GM11168 (cell line): Measurements from ENCODE around the gene AFP.
"Not testable (repeated sequence)": the region's sequence is repeated elsewhere in the genome, so short reads cannot be mapped to it uniquely, and the experiment has no call there.

ENCODE experiments used
- in situ Hi-C: fragments of 300-500 bp; cut with MboI; formaldehyde crosslinking; loops from one replicate; pipeline ENCODE4 v1.12.0; 2022; ENCODE audit warnings: low sequenced_read_pairs; ENCODE audit not compliant: unreplicated experiment

AFP gene

DNA sequence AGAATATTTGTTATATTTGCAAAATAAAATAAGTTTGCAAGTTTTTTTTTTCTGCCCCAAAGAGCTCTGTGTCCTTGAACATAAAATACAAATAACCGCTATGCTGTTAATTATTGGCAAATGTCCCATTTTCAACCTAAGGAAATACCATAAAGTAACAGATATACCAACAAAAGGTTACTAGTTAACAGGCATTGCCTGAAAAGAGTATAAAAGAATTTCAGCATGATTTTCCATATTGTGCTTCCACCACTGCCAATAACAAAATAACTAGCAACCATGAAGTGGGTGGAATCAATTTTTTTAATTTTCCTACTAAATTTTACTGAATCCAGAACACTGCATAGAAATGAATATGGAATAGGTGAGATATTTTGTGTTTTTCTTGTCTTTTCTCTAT, at the start of gene AFP:
Gene AFP, plus strand, starts transcription at position 238 of the 400 bp plus-strand sequence. Its CDS starts 42 bp downstream, at position 280.
- in situ Hi-C loops = no loop called here

GRCh38 chr4:73387552-73387951, 48.5 kb upstream of the AFP start:
- in situ Hi-C loops = no loop called here

DNA sequence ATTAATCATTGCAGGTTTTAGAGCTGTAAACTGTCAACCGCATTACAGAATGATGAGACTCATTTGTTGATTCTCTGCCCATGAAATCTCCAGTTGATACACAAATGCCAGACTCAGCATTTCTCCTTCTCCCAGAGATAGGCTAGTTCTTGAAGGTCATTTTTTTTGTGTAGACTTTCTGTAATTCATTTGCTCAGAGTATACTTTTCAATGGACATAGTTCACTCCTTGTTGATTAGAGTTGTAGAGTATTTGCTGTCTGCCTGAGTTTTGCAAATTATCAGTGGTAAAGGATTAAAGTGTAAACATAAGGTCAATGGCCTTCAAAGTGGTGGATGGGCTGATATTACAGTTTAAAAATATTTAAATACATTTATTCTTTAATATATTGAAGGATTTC, 47.1 kb upstream of the AFP start:
- in situ Hi-C loops = no loop called here

GRCh38 chr4:73389663-73390062, 46.4 kb upstream of the AFP start:
- in situ Hi-C loops = not testable (repeated sequence)

- in situ Hi-C loops = no loop called here
Observed at GRCh38 chr4:73391774-73392173, 44.2 kb upstream of the AFP start.

GRCh38 chr4:73392936-73393335, 43.1 kb upstream of the AFP start:
- in situ Hi-C loops = no loop called here

- in situ Hi-C loops = no loop called here
Observed at GRCh38 chr4:73396304-73396703, 39.7 kb upstream of the AFP start.

- in situ Hi-C loops = no loop called here
Observed at GRCh38 chr4:73396993-73397972, 38.7 kb upstream of the AFP start.

DNA sequence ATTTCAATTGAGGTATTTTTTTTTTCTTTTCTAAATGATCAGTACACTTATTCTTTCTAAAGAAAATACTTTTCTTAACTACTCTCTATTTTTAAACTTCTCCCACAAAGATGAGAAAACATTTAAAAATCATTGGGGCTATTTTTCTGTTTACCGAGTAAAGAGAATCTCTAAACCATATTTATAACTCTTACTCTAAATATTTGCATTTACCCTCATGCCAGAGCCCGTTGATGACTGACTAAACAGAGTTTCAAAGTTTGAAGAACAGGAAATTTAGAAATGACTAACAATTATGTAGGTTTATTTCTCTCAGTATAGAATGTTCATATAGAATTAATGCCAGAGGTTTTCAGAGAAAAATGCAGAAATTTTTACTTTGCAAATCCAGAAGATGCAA, 34.6 kb upstream of the AFP start:
- in situ Hi-C loops = no loop called here

DNA sequence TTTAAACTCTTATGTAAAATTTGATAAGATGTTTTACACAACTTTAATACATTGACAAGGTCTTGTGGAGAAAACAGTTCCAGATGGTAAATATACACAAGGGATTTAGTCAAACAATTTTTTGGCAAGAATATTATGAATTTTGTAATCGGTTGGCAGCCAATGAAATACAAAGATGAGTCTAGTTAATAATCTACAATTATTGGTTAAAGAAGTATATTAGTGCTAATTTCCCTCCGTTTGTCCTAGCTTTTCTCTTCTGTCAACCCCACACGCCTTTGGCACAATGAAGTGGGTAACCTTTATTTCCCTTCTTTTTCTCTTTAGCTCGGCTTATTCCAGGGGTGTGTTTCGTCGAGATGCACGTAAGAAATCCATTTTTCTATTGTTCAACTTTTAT, 32.0 kb upstream of the AFP start, which contains the start of gene ALB:
Gene ALB, plus strand, starts transcription at position 246 of the 400 bp plus-strand sequence. Its CDS starts 41 bp downstream, at position 287.
- in situ Hi-C loops = no loop called here

DNA sequence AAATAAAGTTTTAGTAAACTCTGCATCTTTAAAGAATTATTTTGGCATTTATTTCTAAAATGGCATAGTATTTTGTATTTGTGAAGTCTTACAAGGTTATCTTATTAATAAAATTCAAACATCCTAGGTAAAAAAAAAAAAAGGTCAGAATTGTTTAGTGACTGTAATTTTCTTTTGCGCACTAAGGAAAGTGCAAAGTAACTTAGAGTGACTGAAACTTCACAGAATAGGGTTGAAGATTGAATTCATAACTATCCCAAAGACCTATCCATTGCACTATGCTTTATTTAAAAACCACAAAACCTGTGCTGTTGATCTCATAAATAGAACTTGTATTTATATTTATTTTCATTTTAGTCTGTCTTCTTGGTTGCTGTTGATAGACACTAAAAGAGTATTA, 31.6 kb upstream of the AFP start:
- in situ Hi-C loops = no loop called here

DNA sequence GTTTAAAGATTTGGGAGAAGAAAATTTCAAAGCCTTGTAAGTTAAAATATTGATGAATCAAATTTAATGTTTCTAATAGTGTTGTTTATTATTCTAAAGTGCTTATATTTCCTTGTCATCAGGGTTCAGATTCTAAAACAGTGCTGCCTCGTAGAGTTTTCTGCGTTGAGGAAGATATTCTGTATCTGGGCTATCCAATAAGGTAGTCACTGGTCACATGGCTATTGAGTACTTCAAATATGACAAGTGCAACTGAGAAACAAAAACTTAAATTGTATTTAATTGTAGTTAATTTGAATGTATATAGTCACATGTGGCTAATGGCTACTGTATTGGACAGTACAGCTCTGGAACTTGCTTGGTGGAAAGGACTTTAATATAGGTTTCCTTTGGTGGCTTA, 30.9 kb upstream of the AFP start:
- in situ Hi-C loops = no loop called here

GRCh38 chr4:73406548-73406875, 29.5 kb upstream of the AFP start:
- in situ Hi-C loops = no loop called here

DNA sequence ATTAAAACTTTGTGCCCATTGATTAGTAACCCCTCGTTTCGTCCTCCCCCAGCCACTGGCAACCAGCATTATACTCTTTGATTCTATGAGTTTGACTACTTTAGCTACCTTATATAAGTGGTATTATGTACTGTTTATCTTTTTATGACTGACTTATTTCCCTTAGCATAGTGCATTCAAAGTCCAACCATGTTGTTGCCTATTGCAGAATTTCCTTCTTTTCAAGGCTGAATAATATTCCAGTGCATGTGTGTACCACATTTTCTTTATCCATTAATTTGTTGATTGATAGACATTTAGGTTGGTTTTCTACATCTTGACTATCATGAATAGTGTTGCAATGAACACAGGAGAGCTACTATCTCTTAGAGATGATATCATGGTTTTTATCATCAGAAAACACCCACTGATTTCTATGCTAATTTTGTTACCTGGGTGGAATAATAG, 28.8 kb upstream of the AFP start:
- in situ Hi-C loops = no loop called here

DNA sequence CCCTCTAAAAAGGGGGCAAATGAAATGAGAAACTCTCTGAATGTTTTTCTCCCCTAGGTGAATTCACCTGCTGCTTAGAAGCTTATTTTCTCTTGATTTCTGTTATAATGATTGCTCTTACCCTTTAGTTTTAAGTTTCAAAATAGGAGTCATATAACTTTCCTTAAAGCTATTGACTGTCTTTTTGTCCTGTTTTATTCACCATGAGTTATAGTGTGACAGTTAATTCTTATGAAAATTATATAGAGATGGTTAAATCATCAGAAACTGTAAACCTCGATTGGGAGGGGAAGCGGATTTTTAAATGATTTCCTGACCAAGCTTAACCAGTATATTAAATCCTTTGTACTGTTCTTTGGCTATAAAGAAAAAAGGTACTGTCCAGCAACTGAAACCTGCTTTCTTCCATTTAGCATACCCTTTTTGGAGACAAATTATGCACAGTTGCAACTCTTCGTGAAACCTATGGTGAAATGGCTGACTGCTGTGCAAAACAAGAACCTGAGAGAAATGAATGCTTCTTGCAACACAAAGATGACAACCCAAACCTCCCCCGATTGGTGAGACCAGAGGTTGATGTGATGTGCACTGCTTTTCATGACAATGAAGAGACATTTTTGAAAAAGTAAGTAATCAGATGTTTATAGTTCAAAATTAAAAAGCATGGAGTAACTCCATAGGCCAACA, 27.7 kb upstream of the AFP start:
- in situ Hi-C loops = no loop called here

DNA sequence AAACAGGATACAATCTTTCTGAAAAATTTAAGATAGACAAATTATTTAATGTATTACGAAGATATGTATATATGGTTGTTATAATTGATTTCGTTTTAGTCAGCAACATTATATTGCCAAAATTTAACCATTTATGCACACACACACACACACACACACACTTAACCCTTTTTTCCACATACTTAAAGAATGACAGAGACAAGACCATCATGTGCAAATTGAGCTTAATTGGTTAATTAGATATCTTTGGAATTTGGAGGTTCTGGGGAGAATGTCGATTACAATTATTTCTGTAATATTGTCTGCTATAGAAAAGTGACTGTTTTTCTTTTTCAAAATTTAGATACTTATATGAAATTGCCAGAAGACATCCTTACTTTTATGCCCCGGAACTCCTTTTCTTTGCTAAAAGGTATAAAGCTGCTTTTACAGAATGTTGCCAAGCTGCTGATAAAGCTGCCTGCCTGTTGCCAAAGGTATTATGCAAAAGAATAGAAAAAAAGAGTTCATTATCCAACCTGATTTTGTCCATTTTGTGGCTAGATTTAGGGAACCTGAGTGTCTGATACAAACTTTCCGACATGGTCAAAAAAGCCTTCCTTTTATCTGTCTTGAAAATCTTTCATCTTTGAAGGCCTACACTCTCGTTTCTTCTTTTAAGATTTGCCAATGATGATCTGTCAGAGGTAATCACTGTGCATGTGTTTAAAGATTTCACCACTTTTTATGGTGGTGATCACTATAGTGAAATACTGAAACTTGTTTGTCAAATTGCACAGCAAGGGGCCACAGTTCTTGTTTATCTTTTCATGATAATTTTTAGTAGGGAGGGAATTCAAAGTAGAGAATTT, 26.8 kb upstream of the AFP start:
- in situ Hi-C loops = no loop called here

- in situ Hi-C loops = no loop called here
Observed at GRCh38 chr4:73409978-73410548, 26.0 kb upstream of the AFP start.

GRCh38 chr4:73410916-73411730, 24.9 kb upstream of the AFP start:
- in situ Hi-C loops = no loop called here

GRCh38 chr4:73411731-73412414, 24.1 kb upstream of the AFP start:
- in situ Hi-C loops = no loop called here
